Keratinocyte (primary cell): ENCODE measurements around the gene DLX4. TPM values are rescaled to one million over a fixed set of nuclear protein-coding genes. Genes with fewer than 3 reads are reported as not detected.

Source experiments
- DNase-seq: peaks from one replicate; pipeline ENCODE4 v3.0.0-alpha.2; 2011; ENCODE audit warnings: low read depth, missing footprints, low spot score
- FAIRE-seq: peaks from 2 replicates; lab custom pipeline; 2011; peaks lifted over from hg19 to GRCh38; lab: Jason Lieb, UNC
- H2AFZ ChIP-seq: 2 replicates; pipeline ENCODE4 v1.6.0; 2012; ENCODE audit warnings: low read length, control low read depth, inconsistent platforms; ENCODE audit not compliant: control insufficient read depth
- H3K27ac ChIP-seq: 2 replicates; pipeline ENCODE4 v1.5.1; 2011; ENCODE audit warnings: low read length; ENCODE audit not compliant: control insufficient read depth, insufficient read depth
- H3K27me3 ChIP-seq: 3 replicates; pipeline ENCODE4 v1.6.0; 2011; ENCODE audit warnings: low read length; ENCODE audit not compliant: control insufficient read depth, insufficient read depth; ENCODE audit errors: extremely low read depth
- H3K36me3 ChIP-seq, 2 experiments: 2 replicates in 1 of 2; 3 replicates in 1 of 2; pipeline ENCODE4 v1.5.1; 2011; ENCODE audit warnings: low read length in 2 of 2, mild to moderate bottlenecking in 1 of 2; ENCODE audit not compliant: control insufficient read depth in 2 of 2, insufficient read depth in 2 of 2; ENCODE audit errors: extremely low read depth in 1 of 2
- H3K4me1 ChIP-seq: 3 replicates; pipeline ENCODE4 v1.5.1; 2011; ENCODE audit warnings: low read length; ENCODE audit not compliant: control insufficient read depth, insufficient read depth; ENCODE audit errors: extremely low read depth
- H3K4me2 ChIP-seq: 3 replicates; pipeline ENCODE4 v1.6.0; 2011; ENCODE audit warnings: low read depth, low read length; ENCODE audit not compliant: control insufficient read depth, insufficient read depth; ENCODE audit errors: extremely low read depth
- H3K4me3 ChIP-seq, 3 experiments: fragments of 200-600 bp in 1 of 3; sonication (generic) in 1 of 3; 2 replicates in 2 of 3; 3 replicates in 1 of 3; pipeline ENCODE4 v1.5.1; 2011 to 2016; ENCODE audit warnings: low read length in 3 of 3, mild to moderate bottlenecking in 3 of 3, control low read depth in 2 of 3, inconsistent platforms in 1 of 3, low read depth in 1 of 3, mixed read lengths in 1 of 3, mixed run types in 1 of 3, moderate library complexity in 1 of 3; ENCODE audit not compliant: control insufficient read depth in 2 of 3, insufficient read depth in 2 of 3; ENCODE audit errors: extremely low read depth in 1 of 3
- H3K79me2 ChIP-seq: 2 replicates; pipeline ENCODE4 v1.6.0; 2012; ENCODE audit warnings: low read length; ENCODE audit not compliant: control insufficient read depth, insufficient read depth
- H3K9ac ChIP-seq: 3 replicates; pipeline ENCODE4 v1.6.0; 2011; ENCODE audit warnings: low read length; ENCODE audit not compliant: control insufficient read depth, insufficient read depth; ENCODE audit errors: extremely low read depth
- H3K9me1 ChIP-seq: 3 replicates; pipeline ENCODE4 v1.6.0; 2011; ENCODE audit warnings: low read length; ENCODE audit not compliant: control insufficient read depth, insufficient read depth; ENCODE audit errors: extremely low read depth
- H3K9me3 ChIP-seq: 2 replicates; pipeline ENCODE4 v1.5.1; 2012; ENCODE audit warnings: low read depth, low read length; ENCODE audit not compliant: control insufficient read depth
- H4K20me1 ChIP-seq: 3 replicates; pipeline ENCODE4 v1.6.0; 2011; ENCODE audit warnings: low read length; ENCODE audit not compliant: control insufficient read depth, insufficient read depth; ENCODE audit errors: extremely low read depth
- EZH2 ChIP-seq: IDR thresholded peaks from one replicate; pipeline ENCODE4 v1.6.1; 2012; ENCODE audit warnings: inconsistent platforms, mild to moderate bottlenecking, low read length, moderate library complexity
- dilution Hi-C: fragments of 300-500 bp; cut with MboI; formaldehyde crosslinking; loops from one replicate; pipeline ENCODE4 v1.7.0; 2020; ENCODE audit warnings: low sequenced_read_pairs; ENCODE audit not compliant: extremely low pct_ligation_motif_present
- polyA plus RNA-seq, 5 experiments: library from polyadenylated mRNA; depleted of rRNA in 3 of 5; stranded (reverse) in 3 of 5; stranded (forward) in 1 of 5; unstranded in 1 of 5; fragments of >200 nt; gene quantifications; 1 replicate in 1 of 5; 2 replicates in 3 of 5; 3 replicates in 1 of 5; pipeline versions ENCODE4 v1.2.1 to v1.2.3, GENCODE V29; 2011 to 2012; ENCODE audit warnings: missing spikeins in 2 of 5, low read depth in 1 of 5, low replicate concordance in 1 of 5
- TF ChIP-seq, protein P1 (sequence below), 3 experiments: IDR thresholded peaks in 1 of 3; conservative IDR thresholded peaks in 1 of 3; optimal IDR thresholded peaks in 1 of 3; 2 replicates in 2 of 3; 3 replicates in 1 of 3; pipeline versions ENCODE3 to v1.5.1; 2011; ENCODE audit warnings: low read length in 3 of 3, mild to moderate bottlenecking in 3 of 3, moderate library complexity in 2 of 3, control low read depth in 1 of 3, inconsistent platforms in 1 of 3; ENCODE audit not compliant: insufficient read depth in 2 of 3; ENCODE audit errors: extremely low read depth in 1 of 3

The DLX4 gene
- polyA plus RNA-seq, 1 donor (not counting 4 experiments of a cell fraction or from before 2014, with no cell fraction given) = 0.18 TPM

DNA sequence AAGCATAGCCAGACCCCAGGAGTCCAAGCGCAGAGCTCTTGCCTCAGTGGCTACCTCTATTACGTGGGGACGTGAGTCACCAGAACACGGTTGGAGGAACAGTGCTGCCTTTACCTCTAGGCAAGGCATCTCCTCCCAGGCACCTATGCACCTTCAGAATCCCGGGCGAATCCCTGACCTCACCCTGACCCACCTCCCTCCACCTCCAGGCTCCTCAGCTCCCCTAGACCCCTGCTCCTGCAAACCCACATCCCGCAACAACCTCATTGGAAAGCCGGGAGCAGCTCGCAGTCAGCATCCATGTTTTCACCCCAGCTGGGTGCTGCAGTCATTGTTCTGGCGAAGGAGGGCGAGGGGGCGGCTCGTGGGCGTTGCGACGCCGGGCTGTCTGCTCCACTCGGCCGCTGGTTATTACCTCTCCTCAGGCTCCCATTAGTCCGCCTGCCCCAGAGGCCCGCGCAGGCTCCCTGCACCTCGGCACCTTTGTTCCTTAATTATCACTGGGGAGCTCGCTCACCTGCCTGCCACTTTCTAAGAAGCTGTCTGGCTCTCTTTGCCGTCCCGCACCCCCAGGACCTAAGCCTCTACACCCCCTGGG is 24.6 kb upstream of the DLX4 start:
- H4K20me1 ChIP-seq = no peaks in the 10 kb centered on the region
- H3K4me2 ChIP-seq = no peak overlapping the region
- no peak for FAIRE-seq

DNA sequence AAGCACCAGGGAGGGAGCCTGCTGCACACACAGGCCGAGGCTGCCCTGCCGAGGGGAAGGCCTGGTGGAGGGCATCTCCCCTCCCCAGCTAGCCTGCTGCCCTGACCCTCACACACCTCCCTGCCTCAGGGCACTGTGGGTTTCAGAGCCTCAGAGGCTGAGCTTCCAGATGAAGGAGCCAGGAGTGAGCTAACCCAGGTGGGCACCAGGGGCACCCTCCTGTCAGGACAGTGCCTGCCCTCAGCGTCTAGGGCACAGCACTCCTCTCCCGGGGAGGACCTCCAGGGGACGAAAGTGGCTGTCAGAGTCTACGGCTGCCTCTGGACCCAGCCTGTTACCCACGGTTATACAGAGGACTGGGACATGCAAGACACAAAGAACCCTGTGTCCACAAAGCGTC is 22.8 kb upstream of the DLX4 start:
- H3K9ac ChIP-seq = no peak overlapping the region
- H2AFZ ChIP-seq = no peak overlapping the region
- no peaks in the 10 kb centered on the region for H3K4me1 ChIP-seq
- H3K9me3 ChIP-seq = no peaks in the 10 kb centered on the region
- no peaks in the 10 kb centered on the region for H4K20me1 ChIP-seq
- no peaks in the 10 kb centered on the region for H3K9me1 ChIP-seq
- no peak for DNase-seq
- H3K36me3 ChIP-seq = no peaks in the 10 kb centered on the region
- no peak overlapping the region for H3K27ac ChIP-seq
- H3K79me2 ChIP-seq = no peaks in the 10 kb centered on the region
- no peak for TF ChIP-seq EZH2
- TF ChIP-seq, protein P1, sequence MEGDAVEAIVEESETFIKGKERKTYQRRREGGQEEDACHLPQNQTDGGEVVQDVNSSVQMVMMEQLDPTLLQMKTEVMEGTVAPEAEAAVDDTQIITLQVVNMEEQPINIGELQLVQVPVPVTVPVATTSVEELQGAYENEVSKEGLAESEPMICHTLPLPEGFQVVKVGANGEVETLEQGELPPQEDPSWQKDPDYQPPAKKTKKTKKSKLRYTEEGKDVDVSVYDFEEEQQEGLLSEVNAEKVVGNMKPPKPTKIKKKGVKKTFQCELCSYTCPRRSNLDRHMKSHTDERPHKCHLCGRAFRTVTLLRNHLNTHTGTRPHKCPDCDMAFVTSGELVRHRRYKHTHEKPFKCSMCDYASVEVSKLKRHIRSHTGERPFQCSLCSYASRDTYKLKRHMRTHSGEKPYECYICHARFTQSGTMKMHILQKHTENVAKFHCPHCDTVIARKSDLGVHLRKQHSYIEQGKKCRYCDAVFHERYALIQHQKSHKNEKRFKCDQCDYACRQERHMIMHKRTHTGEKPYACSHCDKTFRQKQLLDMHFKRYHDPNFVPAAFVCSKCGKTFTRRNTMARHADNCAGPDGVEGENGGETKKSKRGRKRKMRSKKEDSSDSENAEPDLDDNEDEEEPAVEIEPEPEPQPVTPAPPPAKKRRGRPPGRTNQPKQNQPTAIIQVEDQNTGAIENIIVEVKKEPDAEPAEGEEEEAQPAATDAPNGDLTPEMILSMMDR (optimal IDR thresholded peaks at IDR 0.05 in 1 of 3, IDR thresholded peaks at IDR 0.05 in 1 of 3, conservative IDR thresholded peaks at IDR 0.05 in 1 of 3; ENCODE audit: extremely low read depth in 1 of 3, insufficient read depth in 2 of 3, low read length in 3 of 3) = no peak
- no peak overlapping the region for H3K4me3 ChIP-seq
- H3K27me3 ChIP-seq = peaks cover 28% of the 10 kb centered on the region
- no peak for FAIRE-seq
- dilution Hi-C loops = no loop called here
- H3K4me2 ChIP-seq = no peak overlapping the region

More for the DNA sequence above, 24.6 kb upstream of the DLX4 start:
- Histone ChIP-seq H3K79me2 (no peaks in the 10 kb centered on the region), H3K27me3 (peaks cover 42% of the 10 kb centered on the region), H3K9me1 (no peaks in the 10 kb centered on the region), H3K27ac (no peak overlapping the region), H3K4me3 (no peak overlapping the region), H3K36me3 (no peaks in the 10 kb centered on the region), H2AFZ (no peak overlapping the region), H3K4me1 (no peaks in the 10 kb centered on the region), H3K9ac (no peak overlapping the region), H3K9me3 (no peaks in the 10 kb centered on the region)
- dilution Hi-C loops = no loop called here
- no peak for TF ChIP-seq EZH2
- TF ChIP-seq, protein P1 (optimal IDR thresholded peaks at IDR 0.05 in 1 of 3, IDR thresholded peaks at IDR 0.05 in 1 of 3, conservative IDR thresholded peaks at IDR 0.05 in 1 of 3; ENCODE audit: extremely low read depth in 1 of 3, insufficient read depth in 2 of 3, low read length in 3 of 3) = no peak
- no peak for DNase-seq
